Heart left ventricle (tissue), 13 donors: ENCODE data around the gene MYH8.

ENCODE experiments used
- CTCF ChIP-seq, 12 donors: fragments of 200-600 bp; sonication (generic) in 4 of 12; IDR thresholded peaks; one replicate each; pipeline versions ENCODE4 v1.5.0 to v1.8.0; 2018 to 2022; ENCODE audit warnings: antibody characterized with exemption in 12 of 12, mild to moderate bottlenecking in 5 of 12
- POLR2A ChIP-seq, 2 donors: fragments of 450-650 bp; IDR thresholded peaks; one replicate each; pipeline ENCODE4 v1.6.1; 2017; ENCODE audit warnings: antibody characterized with exemption in 2 of 2, mild to moderate bottlenecking in 2 of 2, moderate library complexity in 2 of 2
- donor health status: ischemic (EF 13 %, LVEDD 7.1; RV severe dilation, severe dysfunction).
- donor health status: DM: no; HTN: yes; CAD: no.
- donor health status: DM: no; HTN: no; CAD: no.
- donor health status: ischemic (EF 25% LVEDD 6.9; RV normal size, moderate dysfunction).
- donor health status: ischemic (EF 25% LVEDD 5.7; RV mildly dilated, moderate dysfunction).
- donor health status: ischemic (EF 35%, LVEDD 5.7; RV mildly dilated, moderate dysfunction).
- donor health status: nonischemic (EF 11% LVEDD 7.7; RV severe dilation, severe dysfunction).
- donor health status: DM: yes; HTN: yes; CAD: no.
- donor health status: PGD.
- donor health status: ischemic (EF 29% LVEDD 5.4; RV normal size, mild dysfunction).
- donor health status: nonischemic (EF 23%, LVEDD 6.1; RV moderate dilation, normal function).

DNA sequence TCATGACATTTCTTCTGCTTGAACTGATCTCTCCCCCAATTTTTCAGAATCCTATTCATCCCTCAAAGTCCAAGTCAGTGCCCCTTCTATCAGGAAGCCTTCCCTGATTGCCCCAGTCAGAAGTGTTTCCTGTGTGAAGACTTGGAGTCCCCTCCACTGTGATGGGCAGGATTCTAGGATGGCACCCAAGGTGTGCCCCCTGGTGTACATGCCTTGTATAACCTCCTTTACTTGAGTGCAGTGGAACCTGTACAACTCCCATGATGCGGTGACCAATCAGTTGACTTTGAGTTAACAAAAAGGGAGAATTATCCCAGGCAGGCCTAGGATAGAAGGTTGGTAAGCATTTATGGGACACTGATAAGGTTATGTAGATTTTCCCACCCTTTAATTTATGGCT lies 72.3 kb downstream of the MYH8 start:
- TF ChIP-seq CTCF (IDR thresholded peaks at IDR 0.05) (peak in 2 of 12 donors; percentile 4 to 13), POLR2A (IDR thresholded peaks at IDR 0.05) (no peak)
